NCI-H345 (cell line): Measurements from ENCODE around the gene SYNPR.

Experiments used
- DNase-seq: peaks from one replicate; lab custom pipeline; 2025; lab: John Stamatoyannopoulos, UW

Gene SYNPR

GRCh38 chr3:63556401-63556800, 278.3 kb downstream of the SYNPR start:
- DNase-seq = no peak

GRCh38 chr3:63557912-63558311, 279.8 kb downstream of the SYNPR start:
- DNase-seq = no peak

DNA sequence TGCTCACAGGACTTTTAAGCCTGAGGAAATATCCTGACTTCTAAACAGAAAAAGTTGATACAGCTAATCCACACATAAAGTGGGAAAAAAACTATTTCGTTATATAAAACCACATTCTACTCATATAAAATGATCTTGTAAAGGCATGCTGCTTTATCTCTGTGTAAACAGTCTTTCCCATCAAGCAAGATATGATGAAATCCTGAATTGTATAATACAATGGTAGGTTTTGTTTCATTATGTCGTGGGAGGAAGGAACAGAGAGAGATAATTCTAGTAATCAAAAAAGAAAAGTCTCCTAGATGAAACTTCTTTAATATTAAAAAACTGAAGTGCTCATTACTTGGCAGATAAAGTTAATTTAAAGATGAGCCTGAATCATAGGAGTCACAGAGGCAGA, 281.8 kb downstream of the SYNPR start:
- no peak for DNase-seq

- DNase-seq = no peak
Measured at GRCh38 chr3:63561879-63562278, 283.8 kb downstream of the SYNPR start.

- DNase-seq = no peak
Measured at GRCh38 chr3:63562323-63562722, 284.2 kb downstream of the SYNPR start.

DNA sequence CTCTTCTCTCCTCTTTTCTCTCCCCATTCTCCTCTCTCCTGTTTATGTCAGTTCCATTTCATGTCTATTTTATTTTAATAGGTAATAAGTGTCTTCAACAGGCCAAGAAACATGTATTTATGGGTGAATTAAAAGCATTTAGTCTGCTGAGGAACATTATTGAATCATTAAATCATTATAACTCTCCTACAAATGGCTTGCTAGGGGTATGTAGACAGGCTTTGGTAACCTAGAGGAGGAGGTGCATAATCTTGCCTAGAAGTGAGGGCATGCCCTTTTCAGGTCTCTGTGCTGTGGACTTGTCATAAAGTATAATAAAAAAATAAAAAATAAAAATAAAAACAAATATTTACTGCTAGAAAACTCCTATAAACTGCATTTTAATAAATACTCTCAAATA, 285.5 kb downstream of the SYNPR start:
- DNase-seq = no peak

GRCh38 chr3:63565220-63565619, 287.1 kb downstream of the SYNPR start:
- DNase-seq = no peak

DNA sequence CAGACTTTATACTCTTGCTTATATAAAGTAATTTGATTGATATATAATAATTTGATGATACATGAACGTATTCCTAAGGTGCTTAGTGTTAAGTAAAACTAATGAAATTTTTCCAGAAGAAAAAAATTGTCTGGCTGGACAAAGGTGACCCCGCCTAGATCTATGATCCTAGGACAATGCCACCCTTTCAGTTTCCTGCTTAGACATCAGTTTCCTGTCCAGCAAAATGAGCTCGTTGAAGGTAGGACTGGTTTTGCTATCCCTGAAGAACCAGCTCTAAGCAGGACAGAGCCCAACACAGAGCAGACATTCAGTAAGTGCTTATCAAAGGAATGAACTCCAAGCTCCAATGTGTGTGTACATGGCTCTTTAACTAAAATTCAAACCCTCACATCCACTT, 293.6 kb downstream of the SYNPR start:
- no peak for DNase-seq

DNA sequence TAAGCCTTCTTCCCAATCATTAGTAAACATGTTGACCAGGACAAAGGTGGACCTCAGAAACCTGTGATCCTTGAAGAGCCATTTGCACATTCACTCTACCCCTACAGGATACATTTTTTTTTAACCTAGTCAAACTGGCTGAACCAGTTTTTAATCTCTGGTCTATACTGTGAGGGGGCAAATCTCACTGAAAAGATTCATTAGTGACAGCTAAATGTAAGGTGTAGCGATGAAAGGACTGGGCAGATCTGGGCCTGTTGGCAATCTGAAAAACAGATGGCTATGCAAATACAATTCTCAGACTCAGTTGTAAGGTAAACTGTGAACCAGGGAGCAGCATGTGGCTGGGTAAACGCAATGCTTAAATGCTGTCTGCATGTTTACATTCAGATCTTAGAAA, 298.7 kb downstream of the SYNPR start:
- DNase-seq = peak; percentile 94

GRCh38 chr3:63578858-63579257, 300.8 kb downstream of the SYNPR start:
- DNase-seq = no peak

DNA sequence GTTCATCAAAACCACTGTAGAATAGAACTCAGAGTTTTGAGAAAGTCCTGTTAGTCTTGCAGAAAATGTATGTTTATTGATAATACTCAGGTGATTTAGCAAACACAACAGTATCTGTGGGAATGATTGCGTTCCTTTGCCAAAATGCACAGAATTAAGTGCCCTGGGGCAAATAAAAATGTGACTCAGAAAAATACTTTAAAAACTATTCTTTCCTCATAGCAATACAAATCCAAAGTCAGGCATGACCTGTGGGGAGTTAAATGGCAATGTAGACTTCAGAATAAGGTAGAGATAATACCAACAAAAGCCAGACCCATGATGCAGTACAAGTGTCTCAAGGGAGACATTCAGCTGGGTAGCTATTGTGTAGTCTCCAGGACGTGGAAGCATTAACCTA, 302.0 kb downstream of the SYNPR start:
- DNase-seq = peak; percentile 36

DNA sequence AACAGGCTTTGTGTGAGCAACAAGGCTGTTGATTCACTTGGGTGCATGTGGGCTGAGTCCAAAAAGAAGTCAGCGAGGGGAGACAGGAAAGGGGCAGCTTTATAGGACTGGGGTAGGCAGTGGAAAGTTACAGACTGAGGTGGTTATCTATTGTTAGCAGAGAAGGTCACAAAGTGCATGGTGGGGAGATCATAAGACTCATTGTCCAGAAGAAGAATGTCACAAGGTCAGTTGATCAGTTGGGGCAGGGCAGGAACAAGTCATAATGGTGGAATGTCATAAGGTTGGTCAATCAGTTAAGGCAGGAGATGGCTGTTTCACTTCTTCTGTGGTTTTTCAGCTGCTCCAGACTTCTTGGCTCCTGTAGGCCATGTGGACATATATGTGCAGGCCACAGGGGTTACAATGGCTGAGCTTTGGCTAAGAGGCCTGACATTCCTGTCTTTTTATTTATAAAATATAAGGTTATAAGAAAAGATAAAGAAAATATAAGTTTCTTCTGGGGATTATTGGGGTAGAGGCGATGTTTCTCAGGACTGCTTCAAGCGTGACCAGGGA, 304.9 kb downstream of the SYNPR start:
- DNase-seq = no peak

DNA sequence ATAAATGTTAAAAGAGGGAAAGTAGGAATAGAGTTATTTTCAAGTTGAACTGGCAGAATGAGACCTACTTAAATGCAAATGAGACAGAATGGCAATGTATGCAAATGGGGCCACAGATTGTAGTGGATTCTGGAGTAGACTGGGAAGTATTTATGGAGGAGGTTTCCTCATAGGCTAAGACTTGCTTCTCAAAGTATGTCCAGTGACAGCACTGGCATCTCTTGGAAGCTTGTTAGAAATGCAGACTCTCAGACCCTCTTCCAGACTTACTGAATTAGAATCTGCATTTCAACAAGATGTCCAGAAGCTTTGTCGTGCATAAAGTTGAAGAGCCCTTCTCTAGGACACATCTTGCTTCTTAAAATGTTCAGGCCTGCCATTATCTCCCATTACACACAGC, 306.6 kb downstream of the SYNPR start:
- DNase-seq = no peak

DNA sequence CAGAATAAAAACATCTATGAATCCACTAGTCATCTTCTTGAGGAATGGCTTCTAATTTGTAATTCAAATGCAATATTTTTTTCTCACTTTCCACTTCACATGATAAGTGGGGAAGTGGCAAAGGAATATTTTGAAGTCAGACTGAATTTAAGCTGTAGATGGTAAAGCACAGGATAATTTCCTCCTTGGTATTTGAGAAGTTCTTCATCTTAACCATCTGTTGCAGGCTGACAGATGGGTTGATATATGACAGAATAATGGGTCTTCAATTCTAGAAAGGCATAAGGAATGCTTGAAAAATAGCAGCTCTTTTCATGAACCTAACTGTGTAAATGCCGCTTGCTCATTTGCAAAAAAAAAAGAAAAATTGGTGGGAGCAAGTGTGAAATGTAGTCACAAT, 307.8 kb downstream of the SYNPR start:
- no peak for DNase-seq

GRCh38 chr3:63588895-63589294, 310.8 kb downstream of the SYNPR start:
- no peak for DNase-seq

DNA sequence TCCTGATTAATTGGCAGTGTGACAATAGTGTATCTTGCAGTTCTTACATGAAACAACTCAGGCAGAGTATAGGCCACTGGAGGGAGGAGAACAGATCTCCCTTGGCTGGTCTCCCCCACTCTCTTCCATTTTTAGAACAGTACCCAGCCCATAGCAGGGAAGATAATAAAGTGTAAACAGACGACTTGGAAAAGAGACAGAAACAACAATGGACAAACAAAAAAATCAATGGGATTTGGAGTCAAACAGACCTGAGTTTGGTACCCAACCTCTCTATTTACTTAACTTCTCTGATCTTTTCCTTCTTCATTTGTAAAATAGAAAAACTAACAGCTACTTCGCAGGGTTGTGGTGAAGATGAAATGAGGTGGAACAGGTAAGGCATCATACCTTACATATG, 315.7 kb downstream of the SYNPR start:
- peak; percentile 47 for DNase-seq

DNA sequence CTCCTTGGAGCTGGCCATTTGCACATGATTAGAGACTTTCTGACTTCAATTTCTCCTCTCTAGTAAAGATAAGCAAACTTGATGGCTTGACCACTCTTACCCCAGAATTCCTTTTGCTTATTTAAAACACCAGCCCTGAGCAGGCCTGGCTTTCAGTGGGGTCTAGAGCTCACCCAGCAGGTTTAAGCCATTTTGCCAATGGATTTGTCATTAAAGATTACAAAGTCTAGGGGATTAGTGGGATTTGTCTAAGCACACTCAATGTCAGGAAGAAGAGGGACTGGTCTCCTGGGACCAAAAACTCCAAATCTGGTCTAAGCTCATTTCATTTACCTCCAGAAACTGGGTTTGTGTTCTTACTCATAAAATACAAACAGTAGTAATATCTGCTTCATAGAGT, 317.1 kb downstream of the SYNPR start:
- no peak for DNase-seq

DNA sequence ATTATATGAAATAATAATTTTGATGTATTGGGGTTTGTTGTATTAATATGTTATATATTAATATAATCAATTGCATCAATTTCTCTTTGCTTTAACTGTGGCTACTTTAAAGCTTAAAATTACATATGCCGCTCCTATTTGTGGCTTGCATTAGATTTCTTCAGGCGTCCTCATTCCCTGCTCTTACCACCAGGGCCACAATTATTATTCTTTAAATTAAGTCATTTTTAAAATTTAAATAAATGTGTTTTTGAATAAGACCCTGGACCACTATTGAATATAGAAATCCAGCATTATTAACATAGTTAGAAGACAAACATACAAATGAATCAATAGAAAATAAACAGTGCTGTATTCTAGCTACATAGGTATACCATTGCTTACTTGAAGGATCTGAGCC, 318.9 kb downstream of the SYNPR start:
- no peak for DNase-seq

- DNase-seq = peak; percentile 5
Measured at GRCh38 chr3:63607716-63608115, 329.6 kb downstream of the SYNPR start.

- DNase-seq = no peak
Measured at GRCh38 chr3:63609408-63609807, 331.3 kb downstream of the SYNPR start.

- DNase-seq = no peak
Measured at GRCh38 chr3:63609834-63610233, 331.7 kb downstream of the SYNPR start.

DNA sequence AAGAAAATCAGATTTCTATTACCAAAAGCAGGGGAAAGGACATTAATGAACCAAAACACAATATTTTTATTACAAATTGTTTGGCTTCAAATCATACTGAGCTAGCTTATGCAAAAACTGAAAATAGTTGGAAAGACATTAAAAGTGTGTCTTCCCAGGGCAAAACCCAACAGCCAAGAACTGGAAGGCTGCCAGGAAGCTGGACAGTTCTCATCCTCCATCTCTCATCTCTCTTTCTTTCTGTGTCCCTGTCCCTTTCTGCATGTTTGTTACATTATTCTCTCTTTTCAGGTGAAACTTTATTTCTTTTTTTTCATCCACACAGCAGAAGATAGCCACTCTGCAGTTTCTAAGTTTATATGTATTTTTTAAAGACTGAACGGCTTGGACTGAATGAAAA, 333.3 kb downstream of the SYNPR start:
- DNase-seq = no peak

DNA sequence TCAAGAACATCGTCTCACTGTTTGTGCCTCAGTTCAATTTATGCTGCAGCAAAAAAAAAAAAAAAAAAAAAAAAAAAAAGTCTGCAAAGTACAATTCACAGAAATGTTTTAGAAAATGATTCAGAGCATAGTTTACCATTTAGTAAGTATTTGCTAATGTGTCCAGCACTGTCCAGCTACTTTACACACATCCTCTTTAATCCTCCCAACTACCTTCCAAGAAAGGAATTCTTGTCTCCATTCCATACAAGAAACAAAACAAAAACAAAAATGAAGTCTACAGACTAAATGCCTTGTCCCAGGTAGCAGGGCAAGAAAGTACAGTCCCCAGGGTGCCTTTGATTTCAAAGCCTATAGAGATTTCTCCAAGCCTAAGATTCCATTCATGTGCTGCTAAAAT, 335.5 kb downstream of the SYNPR start:
- DNase-seq = no peak

- DNase-seq = no peak
Measured at GRCh38 chr3:63617391-63617790, 339.3 kb downstream of the SYNPR start.
